Transverse colon (tissue), 4 donors: ENCODE results near the gene FASTKD1. TPM values are rescaled to one million over a fixed set of nuclear protein-coding genes. Genes with fewer than 3 reads are reported as not detected.
A peak's percentile ranks its signal among the peaks of the same experiment; 100 is the strongest.
"Not testable (repeated sequence)": the region's sequence is repeated elsewhere in the genome, so short reads cannot be mapped to it uniquely, and the experiment has no call there.

ENCODE experiments used
- DNase-seq: peaks from one replicate; pipeline ENCODE4 v3.0.0-alpha.2; 2019
- H3K27ac ChIP-seq, 4 donors: fragments of 200-600 bp; sonication (generic); 2 replicates each; pipeline ENCODE4 v1.5.1; 2016 to 2018; ENCODE audit warnings: inconsistent platforms in 4 of 4
- H3K27me3 ChIP-seq: fragments of 200-600 bp; sonication (generic); 2 replicates; pipeline ENCODE4 v1.5.1; 2017; ENCODE audit warnings: inconsistent platforms
- H3K36me3 ChIP-seq, 4 donors: fragments of 200-600 bp; sonication (generic); 2 replicates each; pipeline ENCODE4 v1.5.1; 2017 to 2019; ENCODE audit warnings: inconsistent platforms in 4 of 4
- H3K4me1 ChIP-seq, 4 donors: fragments of 200-600 bp; sonication (generic); 2 replicates each; pipeline ENCODE4 v1.5.1; 2017 to 2020; ENCODE audit warnings: inconsistent platforms in 4 of 4
- H3K4me3 ChIP-seq, 4 donors: fragments of 200-600 bp; sonication (generic); 1 replicate in 1 of 4; 2 replicates in 3 of 4; pipeline versions ENCODE4 v1.5.1 to v1.6.1; 2017 to 2019; ENCODE audit warnings: inconsistent platforms in 4 of 4
- H3K9me3 ChIP-seq, 2 donors: fragments of 200-600 bp; sonication (generic); 2 replicates each; pipeline ENCODE4 v1.5.1; 2017 to 2019; ENCODE audit warnings: inconsistent platforms in 2 of 2
- EP300 ChIP-seq: sonication (generic); formaldehyde crosslinking; IDR thresholded peaks from one replicate; pipeline ENCODE4 v1.6.1; 2017; ENCODE audit warnings: antibody characterized with exemption, low read depth
- POLR2A ChIP-seq: fragments of 450-650 bp; IDR thresholded peaks from one replicate; pipeline ENCODE4 v1.6.1; 2016; ENCODE audit warnings: antibody characterized with exemption, mild to moderate bottlenecking, moderate library complexity
- POLR2AphosphoS5 ChIP-seq, 3 donors: sonication (generic); formaldehyde crosslinking; IDR thresholded peaks; one replicate each; pipeline ENCODE4 v1.6.1; 2016; ENCODE audit warnings: antibody characterized with exemption in 3 of 3
- WGBS, 2 donors: methylation state at CpG; one replicate each; pipeline ENCODE4 v1.1.5; 2018; ENCODE audit warnings: low coverage in 1 of 2; 5-methylcytosine and 5-hydroxymethylcytosine counted together
- in situ Hi-C, 4 donors: fragments of 200-750 bp; cut with MboI; loops; one replicate each; pipeline versions ENCODE4 v1.15.0 to v1.15.1; 2017; ENCODE audit warnings: low sequenced_read_pairs in 3 of 4, low pct_ligation_motif_present in 1 of 4, low pct_unique_long_range_greater_than_20kb in 1 of 4
- intact Hi-C: fragments of 100-400 bp; cut with DNase I; formaldehyde crosslinking; loops from one replicate; pipeline ENCODE4 v1.15.1; 2023; ENCODE audit warnings: low total_unique reads
- total RNA-seq, 4 donors: library from RNA; depleted of rRNA; stranded (reverse); fragments of >200 nt; gene quantifications; one replicate each; pipeline ENCODE4 v1.1.0, GENCODE V29; 2016
- TF ChIP-seq, protein P1 (sequence below), 5 experiments: fragments of 200-600 bp in 3 of 5; fragments of 450-650 bp in 2 of 5; sonication (generic) in 3 of 5; IDR thresholded peaks; 1 replicate in 2 of 5; 2 replicates in 3 of 5; pipeline ENCODE4 v1.5.1; 2016 to 2017; ENCODE audit warnings: antibody characterized with exemption in 5 of 5, inconsistent platforms in 3 of 5, mild to moderate bottlenecking in 2 of 5, moderate library complexity in 1 of 5

Gene FASTKD1
- total RNA-seq, 4 donors from 2014 or later, result 19.5 to 77.2 (median 64.7) TPM

DNA sequence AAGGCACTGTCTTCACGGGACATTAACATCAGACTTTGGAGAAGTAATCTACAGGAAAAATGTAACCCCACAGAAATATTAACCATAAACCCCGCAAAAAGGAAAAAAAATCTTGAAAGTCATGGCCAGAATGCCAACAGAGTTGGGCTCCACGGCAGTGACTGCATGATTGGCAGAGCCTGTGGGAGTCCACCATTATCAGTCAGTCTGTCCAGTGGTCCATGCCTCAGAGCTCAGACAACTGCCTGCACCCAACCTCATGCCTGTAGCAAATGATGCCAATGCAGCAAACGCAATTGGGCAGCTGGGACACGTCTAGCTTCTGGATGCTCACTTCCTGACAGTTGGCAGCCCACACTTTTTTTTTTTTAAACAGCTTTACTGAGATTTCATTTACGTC, 5.4 kb upstream of the FASTKD1 start:
- no peaks in the 10 kb centered on the region for H3K4me1 ChIP-seq
- in situ Hi-C loops, result no loop called here
- H3K9me3 ChIP-seq, result no peaks in the 10 kb centered on the region
- DNase-seq, result no peak
- 57 to 60% methylated on average over 5 to 6 of the region's 6 CpGs for WGBS, 2 donors
- no peak overlapping the region for H3K4me3 ChIP-seq
- intact Hi-C loops, result no loop called here
- no peak overlapping the region for H3K27ac ChIP-seq
- H3K27me3 ChIP-seq, result no peaks in the 10 kb centered on the region
- H3K36me3 ChIP-seq, result no peaks in the 10 kb centered on the region
- TF ChIP-seq POLR2A (no peak), EP300 (no peak), POLR2AphosphoS5 (IDR thresholded peaks at IDR 0.05) (no peak)
- TF ChIP-seq, protein P1, sequence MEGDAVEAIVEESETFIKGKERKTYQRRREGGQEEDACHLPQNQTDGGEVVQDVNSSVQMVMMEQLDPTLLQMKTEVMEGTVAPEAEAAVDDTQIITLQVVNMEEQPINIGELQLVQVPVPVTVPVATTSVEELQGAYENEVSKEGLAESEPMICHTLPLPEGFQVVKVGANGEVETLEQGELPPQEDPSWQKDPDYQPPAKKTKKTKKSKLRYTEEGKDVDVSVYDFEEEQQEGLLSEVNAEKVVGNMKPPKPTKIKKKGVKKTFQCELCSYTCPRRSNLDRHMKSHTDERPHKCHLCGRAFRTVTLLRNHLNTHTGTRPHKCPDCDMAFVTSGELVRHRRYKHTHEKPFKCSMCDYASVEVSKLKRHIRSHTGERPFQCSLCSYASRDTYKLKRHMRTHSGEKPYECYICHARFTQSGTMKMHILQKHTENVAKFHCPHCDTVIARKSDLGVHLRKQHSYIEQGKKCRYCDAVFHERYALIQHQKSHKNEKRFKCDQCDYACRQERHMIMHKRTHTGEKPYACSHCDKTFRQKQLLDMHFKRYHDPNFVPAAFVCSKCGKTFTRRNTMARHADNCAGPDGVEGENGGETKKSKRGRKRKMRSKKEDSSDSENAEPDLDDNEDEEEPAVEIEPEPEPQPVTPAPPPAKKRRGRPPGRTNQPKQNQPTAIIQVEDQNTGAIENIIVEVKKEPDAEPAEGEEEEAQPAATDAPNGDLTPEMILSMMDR (IDR thresholded peaks at IDR 0.05), result no peak

DNA sequence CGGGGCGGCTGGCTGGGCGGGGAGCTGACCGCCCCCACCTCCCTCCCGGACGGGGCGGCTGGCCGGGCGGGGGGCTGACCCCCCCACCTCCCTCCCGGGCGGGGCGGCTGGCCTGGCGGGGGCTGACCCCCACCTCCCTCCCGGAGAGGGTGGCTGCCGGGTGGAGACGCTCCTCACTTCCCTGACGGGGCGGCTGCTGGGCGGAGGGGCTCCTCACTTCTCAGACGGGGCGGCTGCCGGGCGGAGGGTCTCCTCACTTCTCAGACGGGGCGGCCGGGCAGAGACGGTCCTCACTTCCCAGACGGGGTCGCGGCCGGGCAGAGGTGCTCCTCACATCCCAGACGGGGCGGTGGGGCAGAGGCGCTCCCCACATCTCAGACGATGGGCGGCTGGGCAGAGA, 1.6 kb upstream of the FASTKD1 start:
- H3K9me3 ChIP-seq, H3K27me3 ChIP-seq, intact Hi-C loops, in situ Hi-C loops, H3K36me3 ChIP-seq, H3K27ac ChIP-seq, DNase-seq, H3K4me3 ChIP-seq: not testable (repeated sequence)
- peaks cover 0 to 27% (median 13%) of the 10 kb centered on the region in 4 donors for H3K4me1 ChIP-seq
- WGBS, 2 donors, result 98% methylated on average over 8 of the region's 36 CpGs; no CpG with 5 or more reads in 1 of the 2 donors

DNA sequence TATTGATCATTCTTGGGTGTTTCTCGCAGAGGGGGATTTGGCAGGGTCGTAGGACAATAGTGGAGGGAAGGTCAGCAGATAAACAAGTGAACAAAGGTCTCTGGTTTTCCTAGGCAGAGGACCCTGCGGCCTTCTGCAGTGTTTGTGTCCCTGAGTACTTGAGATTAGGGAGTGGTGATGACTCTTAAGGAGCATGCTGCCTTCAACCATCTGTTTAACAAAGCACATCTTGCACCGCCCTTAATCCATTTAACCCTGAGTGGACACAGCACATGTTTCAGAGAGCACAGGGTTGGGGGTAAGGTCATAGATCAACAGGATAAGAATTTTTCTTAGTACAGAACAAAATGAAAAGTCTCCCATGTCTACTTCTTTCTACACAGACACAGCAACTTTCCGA, 874 bp upstream of the FASTKD1 start:
- in situ Hi-C loops, intact Hi-C loops: not testable (repeated sequence)
- WGBS, 2 donors, result 67 to 80% methylated on average over 4 to 5 of the region's 5 CpGs

DNA sequence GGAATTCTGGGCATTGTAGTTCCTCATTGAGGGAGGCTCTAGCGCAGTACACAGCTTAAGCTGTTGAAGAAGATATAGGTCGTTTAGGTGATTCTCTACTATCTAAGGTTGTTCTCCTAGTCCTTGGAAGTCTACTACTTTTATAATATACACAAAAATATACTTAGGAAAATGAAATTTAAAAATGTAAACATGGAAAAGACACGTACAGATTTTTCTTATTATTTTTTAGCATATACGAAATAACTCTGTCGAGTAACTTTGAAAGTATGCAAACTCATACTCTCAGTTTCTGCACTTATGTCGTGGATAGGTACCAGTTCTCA, 272 bp upstream of the FASTKD1 start:
- H3K27me3 ChIP-seq, result no peaks in the 10 kb centered on the region
- H3K36me3 ChIP-seq, result peaks cover 0 to 3% (median 0%) of the 10 kb centered on the region in 4 donors
- intact Hi-C loops (no loop called here), in situ Hi-C loops (no loop called here)
- H3K4me1 ChIP-seq, result peaks cover 0 to 32% (median 13%) of the 10 kb centered on the region in 4 donors
- no peak for DNase-seq
- H3K4me3 ChIP-seq, result peak overlapping the region in 3 of 4 donors; percentile 64 to 83 (median 74)
- 30 to 36% methylated on average over 5 to 6 of the region's 6 CpGs for WGBS, 2 donors
- H3K27ac ChIP-seq, result peak overlapping the region in 2 of 4 donors; percentile 86 to 88
- TF ChIP-seq EP300, result no peak
- no peak for TF ChIP-seq POLR2A
- no peaks in the 10 kb centered on the region for H3K9me3 ChIP-seq

More for the DNA sequence above, 874 bp upstream of the FASTKD1 start:
- peaks cover 0 to 32% (median 13%) of the 10 kb centered on the region in 4 donors for H3K4me1 ChIP-seq
- H3K27me3 ChIP-seq, H3K36me3 ChIP-seq, DNase-seq, H3K27ac ChIP-seq, H3K9me3 ChIP-seq, H3K4me3 ChIP-seq: not testable (repeated sequence)

DNA sequence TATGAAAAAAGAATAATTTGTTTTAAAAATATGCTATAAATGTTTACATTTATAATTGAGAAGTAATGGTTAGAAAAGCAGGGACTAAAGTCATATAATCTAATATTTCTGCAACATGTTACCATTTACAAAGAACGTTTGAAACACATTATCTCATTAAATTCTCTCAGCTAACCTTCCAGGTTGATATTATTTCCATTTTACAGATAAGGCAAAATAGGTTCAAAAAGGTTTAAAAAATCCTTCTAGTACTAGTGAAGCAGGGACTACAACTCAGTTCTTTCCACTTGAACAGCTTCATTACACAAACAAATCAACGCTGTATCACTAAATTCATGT, 875 bp downstream of the FASTKD1 start:
- intact Hi-C loops, result no loop called here
- WGBS, 2 donors, result 5 to 6% methylated on average over 2 of the region's 2 CpGs
- in situ Hi-C loops, result no loop called here
- peaks cover 0 to 32% (median 13%) of the 10 kb centered on the region in 4 donors for H3K4me1 ChIP-seq
- no peaks in the 10 kb centered on the region for H3K27me3 ChIP-seq
- no peak for TF ChIP-seq POLR2A
- no peak for TF ChIP-seq POLR2AphosphoS5 (IDR thresholded peaks at IDR 0.05)
- no peak for TF ChIP-seq EP300
- TF ChIP-seq, protein P1 (IDR thresholded peaks at IDR 0.05), result no peak
- no peaks in the 10 kb centered on the region for H3K9me3 ChIP-seq
- H3K4me3 ChIP-seq, result peak overlapping the region; percentile 55 to 83 (median 69)
- peaks cover 0 to 4% (median 2%) of the 10 kb centered on the region in 4 donors for H3K36me3 ChIP-seq
- DNase-seq, result no peak
- peak overlapping the region; percentile 81 to 88 (median 84) for H3K27ac ChIP-seq

DNA sequence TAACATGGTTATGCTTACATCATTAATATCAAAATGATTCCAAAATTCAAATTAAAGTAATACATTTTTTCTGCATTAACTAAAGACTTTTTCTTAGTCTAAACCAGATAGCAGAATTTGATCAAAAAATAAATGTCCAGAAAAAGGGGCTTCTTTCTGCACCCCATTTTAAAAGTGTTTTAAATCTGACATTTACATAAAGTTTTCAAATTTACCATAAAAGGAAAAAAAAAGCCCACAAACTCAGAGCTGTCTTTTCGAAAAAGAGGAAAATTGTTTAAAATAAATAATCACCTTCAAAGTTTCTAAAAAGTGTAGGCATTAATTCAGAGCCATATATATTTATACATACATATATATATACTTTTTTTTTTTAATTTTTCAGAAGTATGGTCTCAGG, 1.5 kb downstream of the FASTKD1 start:
- TF ChIP-seq POLR2AphosphoS5 (IDR thresholded peaks at IDR 0.05) (no peak), EP300 (no peak)
- Histone ChIP-seq H3K4me1 (peaks cover 0 to 32% (median 13%) of the 10 kb centered on the region in 4 donors), H3K9me3 (no peaks in the 10 kb centered on the region), H3K27me3 (no peaks in the 10 kb centered on the region), H3K27ac (peak overlapping the region in 1 of 4 donors; percentile 86), H3K36me3 (peaks cover 0 to 6% (median 2%) of the 10 kb centered on the region in 4 donors), H3K4me3 (peak overlapping the region in 1 of 4 donors; percentile 83)
- intact Hi-C loops, result no loop called here
- WGBS, 2 donors, result 47 to 52% methylated on average over 1 of the region's 1 CpG
- in situ Hi-C loops, result no loop called here
- no peak for DNase-seq
